ENCODE measurements around the gene STMN3. TPM values are rescaled to one million over a fixed set of nuclear protein-coding genes. Genes with fewer than 3 reads are reported as not detected.
"Not testable (repeated sequence)": the region's sequence is repeated elsewhere in the genome, so short reads cannot be mapped to it uniquely, and the experiment has no call there.

The STMN3 gene
- total and polyA plus RNA-seq, 2 experiments from 2014 or later: 6.6 to 9.9 TPM

- no peak for TF ChIP-seq CTCF (IDR thresholded peaks at IDR 0.05; ENCODE audit: low read depth, low read length)
- Histone ChIP-seq H3K36me3 (peaks cover 3% of the 10 kb centered on the region), H3K27ac (no peak overlapping the region), H3K4me1 (ENCODE audit: low read depth) (no peaks in the 10 kb centered on the region), H3K27me3 (no peaks in the 10 kb centered on the region), H3K9me3 (ENCODE audit: low read depth) (no peaks in the 10 kb centered on the region), H3K4me3 (no peak overlapping the region)
- no peak for DNase-seq (ENCODE audit: low read depth in 1 of 2, low spot score in 1 of 2)
Observed at GRCh38 chr20:63673951-63674350, 20.7 kb upstream of the STMN3 start.

DNA sequence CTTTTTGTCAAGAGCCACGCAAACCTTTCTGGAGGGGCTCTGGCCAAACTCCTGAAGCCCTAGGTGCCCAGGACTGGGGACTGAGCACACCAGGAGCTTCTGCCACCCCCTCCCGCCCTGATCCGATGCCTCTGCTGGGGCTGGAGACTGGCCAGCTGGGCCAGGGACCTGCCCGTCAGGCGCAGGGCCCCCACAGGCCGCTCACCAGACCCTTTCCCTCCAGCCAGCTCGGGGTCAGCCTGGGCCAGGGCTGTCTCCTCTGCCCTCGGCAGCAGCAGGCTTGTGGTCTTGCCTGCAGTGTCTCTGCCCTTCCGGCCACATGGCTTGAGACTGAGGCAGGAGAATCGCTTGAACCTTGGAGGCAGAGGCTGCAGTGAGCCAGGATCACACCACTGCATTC lies 19.4 kb upstream of the STMN3 start:
- Histone ChIP-seq H3K36me3 (peaks cover 9% of the 10 kb centered on the region), H3K4me3 (no peak overlapping the region)
- no peak for TF ChIP-seq CTCF (IDR thresholded peaks at IDR 0.05; ENCODE audit: low read depth, low read length)

DNA sequence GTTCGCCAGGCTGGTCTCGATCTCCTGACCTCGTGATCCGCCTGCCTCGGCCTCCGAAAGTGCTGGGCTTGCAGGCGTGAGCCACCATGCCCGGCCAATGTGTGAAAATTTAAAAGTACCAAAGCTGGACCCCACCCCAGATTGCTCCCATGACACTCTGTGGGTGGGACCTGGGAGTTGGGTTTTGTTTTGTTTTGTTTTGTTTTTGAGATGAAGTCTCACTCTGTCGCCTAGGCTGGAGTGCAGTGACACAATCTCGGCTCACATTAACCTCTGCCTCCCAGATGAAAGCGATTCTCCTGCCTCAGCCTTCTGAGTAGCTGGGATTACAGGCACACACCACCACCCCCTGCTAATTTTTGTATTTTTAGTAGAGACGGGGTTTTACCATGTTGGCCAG lies 18.5 kb upstream of the STMN3 start:
- not testable (repeated sequence) for H3K9me3 ChIP-seq (ENCODE audit: low read depth); H3K4me3 ChIP-seq; H3K4me1 ChIP-seq (ENCODE audit: low read depth); DNase-seq (ENCODE audit: low read depth in 1 of 2, low spot score in 1 of 2); H3K27ac ChIP-seq; H3K36me3 ChIP-seq; H3K27me3 ChIP-seq

More for the DNA sequence above, 19.4 kb upstream of the STMN3 start:
- H3K9me3 ChIP-seq (ENCODE audit: low read depth): no peaks in the 10 kb centered on the region
- DNase-seq (ENCODE audit: low read depth in 1 of 2, low spot score in 1 of 2): no peak
- H3K27ac ChIP-seq: no peak overlapping the region
- no peaks in the 10 kb centered on the region for H3K4me1 ChIP-seq (ENCODE audit: low read depth)
- no peaks in the 10 kb centered on the region for H3K27me3 ChIP-seq

- no peak for TF ChIP-seq CTCF (IDR thresholded peaks at IDR 0.05; ENCODE audit: low read depth, low read length)
- H3K9me3 ChIP-seq (ENCODE audit: low read depth): no peaks in the 10 kb centered on the region
- H3K36me3 ChIP-seq: peaks cover 15% of the 10 kb centered on the region
- no peak overlapping the region for H3K4me3 ChIP-seq
- no peaks in the 10 kb centered on the region for H3K27me3 ChIP-seq
- H3K27ac ChIP-seq: no peak overlapping the region
- no peak for DNase-seq (ENCODE audit: low read depth in 1 of 2, low spot score in 1 of 2)
- no peaks in the 10 kb centered on the region for H3K4me1 ChIP-seq (ENCODE audit: low read depth)
Observed at GRCh38 chr20:63668351-63668750, 15.1 kb upstream of the STMN3 start.

- Histone ChIP-seq H3K4me3 (no peak overlapping the region), H3K27me3 (no peaks in the 10 kb centered on the region), H3K36me3 (peaks cover 15% of the 10 kb centered on the region), H3K27ac (no peak overlapping the region), H3K9me3 (ENCODE audit: low read depth) (no peaks in the 10 kb centered on the region), H3K4me1 (ENCODE audit: low read depth) (no peaks in the 10 kb centered on the region)
- no peak for TF ChIP-seq CTCF (IDR thresholded peaks at IDR 0.05; ENCODE audit: low read depth, low read length)
- no peak for DNase-seq (ENCODE audit: low read depth in 1 of 2, low spot score in 1 of 2)
Observed at GRCh38 chr20:63667858-63668257, 14.6 kb upstream of the STMN3 start.

GRCh38 chr20:63665708-63666107 lies 12.5 kb upstream of the STMN3 start:
- H3K4me1 ChIP-seq (ENCODE audit: low read depth): no peaks in the 10 kb centered on the region
- no peak overlapping the region for H3K4me3 ChIP-seq
- DNase-seq (ENCODE audit: low read depth in 1 of 2, low spot score in 1 of 2): no peak
- H3K9me3 ChIP-seq (ENCODE audit: low read depth): no peaks in the 10 kb centered on the region
- H3K36me3 ChIP-seq: peaks cover 15% of the 10 kb centered on the region
- no peaks in the 10 kb centered on the region for H3K27me3 ChIP-seq
- TF ChIP-seq CTCF (IDR thresholded peaks at IDR 0.05; ENCODE audit: low read depth, low read length): no peak
- H3K27ac ChIP-seq: no peak overlapping the region

All from cardiac muscle cell (in vitro differentiated cells and primary cell).